ENCODE measurements around the gene MAN2B2.

The MAN2B2 gene

DNA sequence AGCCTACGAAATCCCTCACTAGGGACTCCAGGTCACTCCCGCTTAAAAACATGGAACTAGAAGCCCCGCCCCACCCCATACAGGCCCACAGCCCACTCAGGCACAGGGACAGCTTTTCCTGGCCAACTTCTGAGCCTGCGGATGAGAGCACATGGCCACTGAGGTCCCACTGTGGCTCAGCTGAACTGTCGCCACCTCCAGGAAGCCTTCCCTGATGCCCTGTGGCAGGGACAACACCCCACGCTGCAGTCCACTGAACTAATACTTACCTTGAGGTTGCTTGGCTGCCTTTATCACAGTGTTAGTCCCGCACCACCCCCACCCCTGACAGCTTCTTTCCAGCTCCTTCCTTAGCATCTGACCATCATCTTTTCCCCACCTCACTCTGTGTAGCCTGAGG, 39.3 kb upstream of the MAN2B2 start:
- H3K4me1 ChIP-seq (ENCODE audit: insufficient read depth, low read length) = no peaks in the 10 kb centered on the region
- H3K9ac ChIP-seq (ENCODE audit: low read depth, low read length) = no peak overlapping the region
- H3K36me3 ChIP-seq (ENCODE audit: insufficient read depth, low read length) = no peaks in the 10 kb centered on the region
- H3K9me3 ChIP-seq (ENCODE audit: control insufficient read depth, insufficient read depth, low read length) = no peaks in the 10 kb centered on the region

GRCh38 chr4:6538111-6538510, 36.9 kb upstream of the MAN2B2 start:
- Histone ChIP-seq H3K36me3 (ENCODE audit: insufficient read depth, low read length) (no peaks in the 10 kb centered on the region), H3K4me1 (ENCODE audit: insufficient read depth, low read length) (no peaks in the 10 kb centered on the region), H3K9ac (ENCODE audit: low read depth, low read length) (no peak overlapping the region), H3K9me3 (ENCODE audit: control insufficient read depth, insufficient read depth, low read length) (no peaks in the 10 kb centered on the region)

DNA sequence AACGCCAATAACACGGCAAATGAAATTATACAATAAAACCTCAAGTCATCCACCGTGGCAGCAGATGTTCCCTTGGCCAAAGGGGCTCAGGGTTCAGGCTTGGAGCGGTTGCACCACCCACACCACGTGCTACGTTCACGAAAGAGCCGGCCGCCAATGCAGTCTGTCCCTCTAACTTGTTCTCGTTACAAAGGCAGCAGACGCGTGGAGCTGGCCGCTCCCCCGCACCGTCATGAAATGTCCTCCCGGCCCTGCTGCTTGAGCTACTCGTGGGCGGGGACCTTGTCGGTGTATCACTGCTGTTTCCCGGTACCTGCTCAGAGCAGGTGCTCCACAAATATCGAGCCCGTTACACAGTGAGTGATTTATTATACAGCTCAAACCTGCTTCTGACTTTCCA, 36.4 kb upstream of the MAN2B2 start:
- Histone ChIP-seq H3K4me1 (ENCODE audit: insufficient read depth, low read length) (no peaks in the 10 kb centered on the region), H3K9me3 (ENCODE audit: control insufficient read depth, insufficient read depth, low read length) (no peaks in the 10 kb centered on the region), H3K36me3 (ENCODE audit: insufficient read depth, low read length) (no peaks in the 10 kb centered on the region), H3K9ac (ENCODE audit: low read depth, low read length) (no peak overlapping the region)

GRCh38 chr4:6539009-6539764, 35.8 kb upstream of the MAN2B2 start:
- H3K4me1 ChIP-seq (ENCODE audit: insufficient read depth, low read length) = no peaks in the 10 kb centered on the region

DNA sequence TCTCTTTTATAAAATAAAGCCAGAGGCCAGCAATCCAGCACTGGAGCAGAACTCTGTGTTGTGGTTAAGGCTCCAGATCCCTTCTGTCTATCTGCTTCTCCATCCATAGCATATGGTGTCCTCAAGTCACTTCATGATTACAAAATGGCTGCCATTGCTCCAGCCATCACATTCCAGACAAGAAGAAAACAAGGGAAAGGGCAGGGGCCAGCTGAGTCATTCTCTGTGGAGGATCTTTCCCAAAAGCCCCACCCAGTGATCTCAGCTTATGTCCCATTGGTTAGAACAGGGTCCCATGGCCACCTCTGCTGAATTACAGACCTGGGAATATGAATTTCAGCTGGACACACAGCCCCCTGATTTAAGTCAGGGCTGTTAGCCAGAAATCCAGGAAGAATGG, 34.1 kb upstream of the MAN2B2 start:
- H3K4me1 ChIP-seq (ENCODE audit: insufficient read depth, low read length) = no peaks in the 10 kb centered on the region
- no peak overlapping the region for H3K9ac ChIP-seq (ENCODE audit: low read depth, low read length)
- no peaks in the 10 kb centered on the region for H3K36me3 ChIP-seq (ENCODE audit: insufficient read depth, low read length)
- H3K9me3 ChIP-seq (ENCODE audit: control insufficient read depth, insufficient read depth, low read length) = no peaks in the 10 kb centered on the region

More at GRCh38 chr4:6539009-6539764, 35.8 kb upstream of the MAN2B2 start:
- Histone ChIP-seq H3K9ac (ENCODE audit: low read depth, low read length) (no peak overlapping the region), H3K36me3 (ENCODE audit: insufficient read depth, low read length) (no peaks in the 10 kb centered on the region), H3K9me3 (ENCODE audit: control insufficient read depth, insufficient read depth, low read length) (no peaks in the 10 kb centered on the region)

DNA sequence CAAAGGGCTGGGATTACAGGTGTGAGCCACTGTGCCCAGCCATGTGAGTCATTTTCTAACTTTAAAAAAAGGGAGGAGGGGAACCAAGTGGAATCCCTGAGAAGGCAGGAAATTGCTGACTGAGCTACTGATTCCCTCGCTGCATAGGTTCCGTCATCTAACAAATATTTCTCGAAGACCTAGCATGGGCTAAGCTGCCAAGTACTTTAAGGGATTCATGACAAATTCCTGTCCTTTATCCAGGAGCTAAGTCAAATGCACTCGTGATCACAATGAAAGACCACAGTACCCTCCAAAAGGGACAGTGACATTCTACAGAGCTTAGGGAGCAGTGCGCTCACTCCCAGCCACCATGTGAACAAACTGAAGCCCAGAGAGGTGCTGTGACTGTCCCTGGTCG, 33.2 kb upstream of the MAN2B2 start:
- Histone ChIP-seq H3K36me3 (ENCODE audit: insufficient read depth, low read length) (no peaks in the 10 kb centered on the region), H3K4me1 (ENCODE audit: insufficient read depth, low read length) (no peaks in the 10 kb centered on the region), H3K9ac (ENCODE audit: low read depth, low read length) (no peak overlapping the region), H3K9me3 (ENCODE audit: control insufficient read depth, insufficient read depth, low read length) (no peaks in the 10 kb centered on the region)

DNA sequence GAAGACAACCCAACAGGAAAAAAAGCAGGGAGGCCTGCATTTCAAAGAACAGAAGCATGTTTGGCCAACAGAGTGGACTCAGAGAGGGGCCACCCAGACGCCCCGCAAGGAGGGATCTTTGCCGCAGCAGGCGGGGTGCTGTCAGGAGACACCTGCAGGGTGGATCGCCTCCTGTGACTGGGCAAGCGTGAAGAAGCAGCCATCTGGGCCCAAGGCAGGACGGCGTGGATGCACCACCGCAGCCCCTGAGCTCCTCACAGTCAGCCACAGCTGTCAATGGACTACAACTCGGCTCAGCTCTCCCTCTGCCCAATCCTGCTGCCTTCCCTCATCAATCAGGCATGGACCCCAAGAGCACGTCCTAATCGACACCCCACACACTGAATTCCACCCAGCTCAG, 32.0 kb upstream of the MAN2B2 start:
- no peak overlapping the region for H3K9ac ChIP-seq (ENCODE audit: low read depth, low read length)

DNA sequence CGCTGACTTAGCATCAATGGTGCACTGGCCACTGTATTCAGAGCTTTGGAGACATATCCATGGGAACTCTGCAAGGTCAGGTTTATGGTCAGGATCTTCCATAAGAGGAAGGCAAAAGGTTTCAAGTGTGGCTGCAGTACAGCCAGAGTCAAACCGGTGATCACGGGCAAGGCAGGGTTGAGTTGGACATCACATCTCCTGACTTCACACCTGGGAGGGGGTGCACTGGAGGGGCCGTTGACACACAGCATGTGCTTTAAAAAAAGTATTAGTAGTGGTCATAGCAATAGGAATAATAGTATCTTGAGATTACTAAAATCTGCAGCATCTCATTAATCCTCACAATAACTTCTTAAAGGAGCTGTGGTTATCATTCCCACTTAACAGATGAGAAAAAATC, 28.9 kb upstream of the MAN2B2 start:
- H3K36me3 ChIP-seq (ENCODE audit: insufficient read depth, low read length) = no peaks in the 10 kb centered on the region

More for the DNA sequence above, 32.0 kb upstream of the MAN2B2 start:
- H3K36me3 ChIP-seq (ENCODE audit: insufficient read depth, low read length) = no peaks in the 10 kb centered on the region
- H3K9me3 ChIP-seq (ENCODE audit: control insufficient read depth, insufficient read depth, low read length) = no peaks in the 10 kb centered on the region
- H3K4me1 ChIP-seq (ENCODE audit: insufficient read depth, low read length) = no peaks in the 10 kb centered on the region

GRCh38 chr4:6546681-6547447, 28.1 kb upstream of the MAN2B2 start:
- no peaks in the 10 kb centered on the region for H3K9me3 ChIP-seq (ENCODE audit: control insufficient read depth, insufficient read depth, low read length)
- no peak overlapping the region for H3K9ac ChIP-seq (ENCODE audit: low read depth, low read length)
- H3K36me3 ChIP-seq (ENCODE audit: insufficient read depth, low read length) = no peaks in the 10 kb centered on the region
- no peaks in the 10 kb centered on the region for H3K4me1 ChIP-seq (ENCODE audit: insufficient read depth, low read length)

More for the DNA sequence above, 28.9 kb upstream of the MAN2B2 start:
- Histone ChIP-seq H3K9me3 (ENCODE audit: control insufficient read depth, insufficient read depth, low read length) (no peaks in the 10 kb centered on the region), H3K9ac (ENCODE audit: low read depth, low read length) (no peak overlapping the region), H3K4me1 (ENCODE audit: insufficient read depth, low read length) (no peaks in the 10 kb centered on the region)

DNA sequence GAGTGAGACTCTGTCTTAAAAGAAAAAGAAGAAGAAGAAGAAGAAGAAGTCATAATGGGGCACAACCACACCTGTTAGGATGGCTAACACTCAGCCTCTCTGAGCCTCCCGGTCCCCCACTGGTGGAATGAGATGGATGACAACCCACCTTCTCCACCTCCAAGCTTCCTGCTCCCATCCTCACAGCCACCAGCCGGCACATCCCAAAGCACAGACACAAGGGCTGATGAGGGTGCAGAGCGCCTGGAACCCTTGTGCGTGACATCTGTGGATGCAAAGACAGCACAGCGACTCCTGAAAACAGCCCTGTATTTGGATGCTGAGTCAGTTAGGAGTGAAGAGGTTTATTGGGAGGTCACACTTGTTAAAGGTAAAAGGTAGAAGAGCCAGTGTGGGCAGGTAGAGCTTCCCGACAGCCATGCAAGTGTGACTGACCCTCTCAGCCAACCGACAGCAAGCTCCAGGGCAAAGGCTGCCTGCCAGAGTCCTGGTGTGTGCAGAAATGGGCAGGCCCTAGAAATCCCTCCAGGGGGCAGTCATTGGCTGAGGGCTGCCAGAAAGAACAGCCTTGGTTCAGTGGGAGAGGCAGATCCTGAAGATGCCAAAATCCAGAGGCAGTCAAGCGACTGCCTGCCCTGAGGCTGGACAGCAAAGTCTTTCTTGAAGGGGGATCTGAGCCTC, 26.6 kb upstream of the MAN2B2 start:
- Histone ChIP-seq H3K36me3 (ENCODE audit: insufficient read depth, low read length) (no peaks in the 10 kb centered on the region), H3K4me1 (ENCODE audit: insufficient read depth, low read length) (no peaks in the 10 kb centered on the region), H3K9ac (ENCODE audit: low read depth, low read length) (no peak overlapping the region), H3K9me3 (ENCODE audit: control insufficient read depth, insufficient read depth, low read length) (no peaks in the 10 kb centered on the region)

DNA sequence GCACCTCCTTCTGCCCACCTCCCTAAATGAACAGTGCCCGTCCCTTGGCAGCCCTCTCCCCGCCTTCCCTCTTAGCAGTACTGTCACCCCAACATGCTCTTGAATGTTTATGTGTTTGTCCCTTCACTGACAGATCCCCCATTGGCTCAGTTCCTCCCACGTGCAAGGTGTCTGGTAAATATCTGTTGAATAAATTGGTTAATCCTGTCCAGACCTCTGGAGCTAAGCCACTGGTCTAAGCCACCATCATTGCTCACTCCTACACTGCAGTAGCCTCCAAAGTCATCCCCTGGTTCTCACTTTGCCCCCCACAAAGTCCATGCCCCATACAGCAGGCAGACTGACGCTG, 26.1 kb upstream of the MAN2B2 start:
- Histone ChIP-seq H3K9ac (ENCODE audit: low read depth, low read length) (no peak overlapping the region), H3K9me3 (ENCODE audit: control insufficient read depth, insufficient read depth, low read length) (no peaks in the 10 kb centered on the region), H3K4me1 (ENCODE audit: insufficient read depth, low read length) (no peaks in the 10 kb centered on the region), H3K36me3 (ENCODE audit: insufficient read depth, low read length) (no peaks in the 10 kb centered on the region)

- Histone ChIP-seq H3K36me3 (ENCODE audit: insufficient read depth, low read length) (no peaks in the 10 kb centered on the region), H3K4me1 (ENCODE audit: insufficient read depth, low read length) (no peaks in the 10 kb centered on the region), H3K9me3 (ENCODE audit: control insufficient read depth, insufficient read depth, low read length) (no peaks in the 10 kb centered on the region), H3K9ac (ENCODE audit: low read depth, low read length) (no peak overlapping the region)
Observed at GRCh38 chr4:6549445-6549844, 25.5 kb upstream of the MAN2B2 start.

DNA sequence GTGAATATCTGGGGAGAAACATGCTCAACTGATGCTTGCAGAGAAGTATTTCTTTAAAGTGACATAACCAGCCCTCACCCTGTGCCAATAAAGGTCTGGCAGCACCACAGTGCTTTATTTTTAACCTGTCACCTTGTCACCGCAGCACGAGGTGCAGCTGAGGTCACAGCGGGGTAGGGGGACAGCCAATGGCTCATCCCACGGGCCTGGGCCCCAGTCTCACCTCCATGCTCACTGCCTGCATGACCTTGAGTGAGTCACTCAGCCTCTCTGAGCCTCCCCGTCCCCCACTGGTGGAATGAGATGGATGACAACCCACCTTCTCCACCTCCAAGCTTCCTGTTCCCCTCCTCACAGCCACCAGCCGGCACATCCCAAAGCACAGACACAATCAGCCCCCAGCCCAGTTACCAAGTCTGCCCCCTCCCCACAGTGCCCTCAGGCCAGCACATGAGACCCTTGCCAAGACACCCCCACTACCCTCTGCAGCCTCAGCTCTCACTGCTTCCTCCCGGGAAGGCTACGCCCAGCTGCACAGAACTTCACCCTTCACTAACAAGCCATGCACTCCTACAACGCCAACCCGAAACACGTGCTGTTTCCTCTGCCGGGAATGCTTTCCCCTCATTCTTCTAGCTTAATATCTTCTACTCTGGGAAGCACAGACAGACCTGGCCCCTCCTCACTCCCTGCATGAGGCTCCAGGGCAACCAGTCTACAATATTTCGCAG, 24.9 kb upstream of the MAN2B2 start:
- Histone ChIP-seq H3K9me3 (ENCODE audit: control insufficient read depth, insufficient read depth, low read length) (no peaks in the 10 kb centered on the region), H3K4me1 (ENCODE audit: insufficient read depth, low read length) (no peaks in the 10 kb centered on the region), H3K9ac (ENCODE audit: low read depth, low read length) (no peak overlapping the region), H3K36me3 (ENCODE audit: insufficient read depth, low read length) (no peaks in the 10 kb centered on the region)

GRCh38 chr4:6550821-6551220, 24.2 kb upstream of the MAN2B2 start:
- Histone ChIP-seq H3K9me3 (ENCODE audit: control insufficient read depth, insufficient read depth, low read length) (no peaks in the 10 kb centered on the region), H3K36me3 (ENCODE audit: insufficient read depth, low read length) (no peaks in the 10 kb centered on the region), H3K4me1 (ENCODE audit: insufficient read depth, low read length) (no peaks in the 10 kb centered on the region), H3K9ac (ENCODE audit: low read depth, low read length) (no peak overlapping the region)

All from ES-I3 (cell line).